Measurements from ENCODE around the gene IGSF23.

IGSF23 gene

DNA sequence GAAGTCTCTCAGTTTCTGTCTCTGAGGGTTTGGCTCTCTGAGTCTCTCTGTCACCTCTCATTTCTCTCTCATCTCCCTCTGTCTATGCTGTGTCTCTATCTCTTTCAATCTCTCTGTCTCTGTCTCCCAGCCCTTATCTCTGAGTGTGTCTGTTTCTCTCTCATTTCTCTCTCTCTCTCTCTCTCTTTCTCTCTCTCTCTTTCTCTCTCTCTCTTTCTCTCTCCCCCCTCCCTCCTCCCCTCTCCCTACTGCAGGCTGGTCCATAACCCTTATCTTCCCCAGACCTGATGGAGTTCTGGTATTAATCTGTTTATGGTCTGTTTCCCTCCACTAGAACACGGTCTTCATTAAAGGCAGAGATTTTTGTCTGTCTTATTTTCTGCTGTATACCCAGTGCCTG, 29.0 kb downstream of the IGSF23 start:
- Histone ChIP-seq H3F3A (ENCODE audit: control insufficient read depth, insufficient read depth) (no peaks in the 10 kb centered on the region), H3K4me1 (ENCODE audit: control insufficient read depth, low read length) (no peaks in the 10 kb centered on the region), H3K36me3 (ENCODE audit: control insufficient read depth, low read length) (no peaks in the 10 kb centered on the region), H4K20me1 (ENCODE audit: control insufficient read depth, insufficient read depth, low read depth, low read length) (no peaks in the 10 kb centered on the region), H3K4me2 (ENCODE audit: low read length) (no peak overlapping the region), H3K27me3 (ENCODE audit: control insufficient read depth, low read length) (no peaks in the 10 kb centered on the region), H3K9me3 (ENCODE audit: control insufficient read depth, insufficient read depth, low read length) (no peaks in the 10 kb centered on the region), H3K9me2 (replicated peaks; ENCODE audit: control insufficient read depth, low read length) (no peaks in the 10 kb centered on the region), H3K79me2 (ENCODE audit: control insufficient read depth, low read length) (no peaks in the 10 kb centered on the region), H3K4me3 (ENCODE audit: low read length) (no peak overlapping the region), H3K27ac (ENCODE audit: low read depth, low read length) (no peak overlapping the region)
- TF ChIP-seq, protein P1, sequence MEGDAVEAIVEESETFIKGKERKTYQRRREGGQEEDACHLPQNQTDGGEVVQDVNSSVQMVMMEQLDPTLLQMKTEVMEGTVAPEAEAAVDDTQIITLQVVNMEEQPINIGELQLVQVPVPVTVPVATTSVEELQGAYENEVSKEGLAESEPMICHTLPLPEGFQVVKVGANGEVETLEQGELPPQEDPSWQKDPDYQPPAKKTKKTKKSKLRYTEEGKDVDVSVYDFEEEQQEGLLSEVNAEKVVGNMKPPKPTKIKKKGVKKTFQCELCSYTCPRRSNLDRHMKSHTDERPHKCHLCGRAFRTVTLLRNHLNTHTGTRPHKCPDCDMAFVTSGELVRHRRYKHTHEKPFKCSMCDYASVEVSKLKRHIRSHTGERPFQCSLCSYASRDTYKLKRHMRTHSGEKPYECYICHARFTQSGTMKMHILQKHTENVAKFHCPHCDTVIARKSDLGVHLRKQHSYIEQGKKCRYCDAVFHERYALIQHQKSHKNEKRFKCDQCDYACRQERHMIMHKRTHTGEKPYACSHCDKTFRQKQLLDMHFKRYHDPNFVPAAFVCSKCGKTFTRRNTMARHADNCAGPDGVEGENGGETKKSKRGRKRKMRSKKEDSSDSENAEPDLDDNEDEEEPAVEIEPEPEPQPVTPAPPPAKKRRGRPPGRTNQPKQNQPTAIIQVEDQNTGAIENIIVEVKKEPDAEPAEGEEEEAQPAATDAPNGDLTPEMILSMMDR (IDR thresholded peaks at IDR 0.05; ENCODE audit: low read depth, low read length, poor library complexity, severe bottlenecking) = no peak
- TF ChIP-seq EZH2phosphoT487 (IDR thresholded peaks at IDR 0.05; ENCODE audit: borderline replicate concordance, low read length) = no peak

DNA sequence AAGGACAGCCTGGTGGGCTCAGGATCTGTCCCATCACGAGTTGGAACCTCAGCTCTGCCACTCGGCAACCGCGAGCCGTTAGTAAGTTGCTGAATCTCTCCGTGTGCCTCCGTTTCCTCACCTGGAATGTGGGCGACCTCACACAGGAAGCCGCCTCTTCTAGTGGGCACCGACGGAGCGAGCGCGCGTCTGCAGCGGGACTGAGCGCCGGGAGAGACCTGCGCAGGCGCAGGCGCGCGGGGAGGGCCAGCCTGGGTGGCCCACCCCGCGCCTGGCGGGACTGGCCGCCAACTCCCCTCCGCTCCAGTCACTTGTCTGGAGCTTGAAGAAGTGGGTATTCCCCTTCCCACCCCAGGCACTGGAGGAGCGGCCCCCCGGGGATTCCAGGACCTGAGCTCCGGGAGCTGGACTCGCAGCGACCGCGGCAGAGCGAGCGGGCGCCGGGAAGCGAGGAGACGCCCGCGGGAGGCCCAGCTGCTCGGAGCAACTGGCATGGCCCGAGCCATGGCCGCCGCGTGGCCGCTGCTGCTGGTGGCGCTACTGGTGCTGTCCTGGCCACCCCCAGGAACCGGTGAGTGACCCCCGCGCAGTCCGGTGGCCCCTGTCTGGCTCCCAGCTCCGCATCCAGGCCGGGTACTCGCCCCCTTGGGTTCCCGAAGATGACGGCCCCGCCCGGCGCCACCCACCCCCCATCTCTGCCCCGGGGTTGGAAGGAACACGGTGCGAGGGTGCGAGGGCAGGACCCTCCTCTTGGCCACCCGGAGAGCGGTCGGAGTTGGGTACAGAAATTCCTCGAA, 30.4 kb downstream of the IGSF23 start, which contains the start of gene PVR:
Gene PVR, plus strand, starts transcription at position 306 of the 797 bp plus-strand sequence. Its CDS starts 187 bp downstream, at position 493.
- no peaks in the 10 kb centered on the region for H4K20me1 ChIP-seq (ENCODE audit: control insufficient read depth, insufficient read depth, low read depth, low read length)
- H3K9me3 ChIP-seq (ENCODE audit: control insufficient read depth, insufficient read depth, low read length) = no peaks in the 10 kb centered on the region
- no peak for TF ChIP-seq EZH2phosphoT487 (IDR thresholded peaks at IDR 0.05; ENCODE audit: borderline replicate concordance, low read length)
- TF ChIP-seq, protein P1 (IDR thresholded peaks at IDR 0.05; ENCODE audit: low read depth, low read length, poor library complexity, severe bottlenecking) = no peak
- H3K79me2 ChIP-seq (ENCODE audit: control insufficient read depth, low read length) = no peaks in the 10 kb centered on the region
- H3K4me3 ChIP-seq (ENCODE audit: low read length) = no peak within 1 kb of the TSS
- H3K4me2 ChIP-seq (ENCODE audit: low read length) = no peak within 1 kb of the TSS
- no peaks in the 10 kb centered on the region for H3K4me1 ChIP-seq (ENCODE audit: control insufficient read depth, low read length)
- H3K36me3 ChIP-seq (ENCODE audit: control insufficient read depth, low read length) = no peaks in the 10 kb centered on the region
- H3K27me3 ChIP-seq (ENCODE audit: control insufficient read depth, low read length) = no peaks in the 10 kb centered on the region
- H3K9me2 ChIP-seq (replicated peaks; ENCODE audit: control insufficient read depth, low read length) = no peaks in the 10 kb centered on the region
- no peaks in the 10 kb centered on the region for H3F3A ChIP-seq (ENCODE audit: control insufficient read depth, insufficient read depth)
- H3K27ac ChIP-seq (ENCODE audit: low read depth, low read length) = no peak within 1 kb of the TSS

- no peak overlapping the region for H3K4me3 ChIP-seq (ENCODE audit: low read length)
These were observed 31.1 kb downstream of the IGSF23 start for GRCh38 chr19:44644402-44645016.

More at GRCh38 chr19:44644402-44645016, 31.1 kb downstream of the IGSF23 start:
- no peak overlapping the region for H3K27ac ChIP-seq (ENCODE audit: low read depth, low read length)
- H3K9me3 ChIP-seq (ENCODE audit: control insufficient read depth, insufficient read depth, low read length) = no peaks in the 10 kb centered on the region
- no peaks in the 10 kb centered on the region for H3K27me3 ChIP-seq (ENCODE audit: control insufficient read depth, low read length)
- H3K36me3 ChIP-seq (ENCODE audit: control insufficient read depth, low read length) = no peaks in the 10 kb centered on the region
- H3K4me1 ChIP-seq (ENCODE audit: control insufficient read depth, low read length) = no peaks in the 10 kb centered on the region
- no peaks in the 10 kb centered on the region for H3F3A ChIP-seq (ENCODE audit: control insufficient read depth, insufficient read depth)
- no peak overlapping the region for H3K4me2 ChIP-seq (ENCODE audit: low read length)
- H3K9me2 ChIP-seq (replicated peaks; ENCODE audit: control insufficient read depth, low read length) = no peaks in the 10 kb centered on the region
- no peaks in the 10 kb centered on the region for H4K20me1 ChIP-seq (ENCODE audit: control insufficient read depth, insufficient read depth, low read depth, low read length)
- TF ChIP-seq, protein P1 (IDR thresholded peaks at IDR 0.05; ENCODE audit: low read depth, low read length, poor library complexity, severe bottlenecking) = no peak
- no peak for TF ChIP-seq EZH2phosphoT487 (IDR thresholded peaks at IDR 0.05; ENCODE audit: borderline replicate concordance, low read length)
- no peaks in the 10 kb centered on the region for H3K79me2 ChIP-seq (ENCODE audit: control insufficient read depth, low read length)

Measured in DOHH2 (cell line).